HK-2 (cell line): Measurements from ENCODE around the gene OR2T6.
"Not testable (repeated sequence)": the region's sequence is repeated elsewhere in the genome, so short reads cannot be mapped to it uniquely, and the experiment has no call there.

ENCODE experiments used
- DNase-seq: peaks from one replicate; pipeline ENCODE4 v3.0.0-alpha.2; 2018; ENCODE audit not compliant: unreplicated experiment

The OR2T6 gene, protein sequence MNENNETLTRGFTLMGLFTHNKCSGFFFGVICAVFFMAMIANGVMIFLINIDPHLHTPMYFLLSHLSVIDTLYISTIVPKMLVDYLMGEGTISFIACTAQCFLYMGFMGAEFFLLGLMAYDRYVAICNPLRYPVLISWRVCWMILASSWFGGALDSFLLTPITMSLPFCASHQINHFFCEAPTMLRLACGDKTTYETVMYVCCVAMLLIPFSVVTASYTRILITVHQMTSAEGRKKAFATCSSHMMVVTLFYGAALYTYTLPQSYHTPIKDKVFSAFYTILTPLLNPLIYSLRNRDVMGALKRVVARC

DNA sequence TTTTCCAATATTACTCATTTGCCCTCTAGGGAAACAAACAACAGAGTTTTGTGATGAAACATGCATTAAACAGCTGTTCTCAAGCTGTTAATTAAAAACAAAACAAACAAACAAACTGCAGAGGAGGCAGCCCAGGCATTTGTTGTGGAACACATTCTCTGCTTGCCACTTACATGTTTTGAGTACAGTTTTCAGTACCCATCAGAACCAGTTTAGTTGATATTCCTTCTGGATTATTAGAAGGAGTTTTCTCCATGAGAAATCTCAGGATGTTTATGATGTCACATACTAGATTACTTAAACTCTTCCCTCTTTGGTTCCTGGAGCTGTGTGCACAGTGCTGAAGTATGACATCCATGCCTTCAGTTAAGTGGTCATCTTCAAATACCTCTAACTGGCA lies at the start of gene OR2T6:
TSS of gene OR2T6 (plus strand) at position 301 of the 400 bp plus-strand sequence. CDS start 11,863 bp downstream, outside the sequence.
- no peak for DNase-seq

DNA sequence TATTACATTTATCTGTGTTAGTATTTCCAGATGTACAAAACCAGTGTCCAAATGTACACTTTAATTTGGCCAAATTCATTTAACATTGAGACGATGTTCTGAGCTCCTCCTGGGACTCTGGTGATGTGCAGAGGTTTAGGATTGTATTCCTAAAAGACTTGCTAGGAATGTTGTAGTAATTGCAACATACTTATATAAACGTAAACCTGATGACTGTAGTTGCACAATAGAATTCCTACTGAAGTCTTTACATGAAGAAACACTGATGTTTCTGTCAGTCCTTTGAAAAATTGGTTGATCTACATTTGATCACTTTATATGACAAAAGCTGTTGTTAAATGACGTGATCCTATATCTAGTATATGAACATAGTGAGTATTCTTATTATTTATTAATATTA lies 32.1 kb upstream of the OR2T6 start:
- no peak for DNase-seq

DNA sequence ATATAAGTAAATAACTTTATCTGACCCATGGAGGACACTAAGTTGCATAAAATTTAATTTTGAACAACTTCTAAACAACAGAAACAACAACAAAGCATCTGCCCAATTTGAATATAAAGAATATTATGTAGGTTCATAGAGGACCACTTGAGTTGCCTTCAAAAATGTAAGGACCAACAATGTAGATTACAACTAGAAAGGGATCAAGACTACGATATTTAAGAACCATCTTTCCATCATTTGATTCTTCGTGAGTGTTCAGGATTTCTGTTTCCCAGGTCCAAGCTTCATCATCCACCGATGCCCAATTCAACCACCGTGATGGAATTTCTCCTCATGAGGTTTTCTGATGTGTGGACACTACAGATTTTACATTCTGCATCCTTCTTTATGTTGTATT lies 27.1 kb upstream of the OR2T6 start, which contains the start of gene OR14C36:
TSS of gene OR14C36 (plus strand) at position 301 of the 400 bp plus-strand sequence. CDS start at position 301, 0 bp downstream.
- DNase-seq = no peak

DNA sequence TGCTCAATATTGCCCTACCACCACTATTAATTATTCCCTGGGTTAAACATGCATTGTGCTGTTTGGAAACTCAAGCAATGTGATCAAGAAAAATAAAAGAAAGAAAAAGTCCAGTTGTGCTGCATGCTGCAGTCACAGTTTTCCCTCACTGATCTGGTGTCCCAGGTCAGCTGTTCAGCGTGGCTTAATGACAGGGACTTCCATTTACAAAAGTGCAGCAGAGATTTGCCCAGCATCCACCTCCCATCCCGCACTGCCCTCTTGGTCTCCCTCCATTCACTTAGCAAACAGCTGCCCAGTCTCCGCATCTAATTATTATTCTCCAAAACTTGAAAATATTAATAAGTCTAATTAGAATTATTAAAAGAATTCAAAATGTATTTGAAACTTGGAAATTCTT lies 16.1 kb upstream of the OR2T6 start:
- no peak for DNase-seq

DNA sequence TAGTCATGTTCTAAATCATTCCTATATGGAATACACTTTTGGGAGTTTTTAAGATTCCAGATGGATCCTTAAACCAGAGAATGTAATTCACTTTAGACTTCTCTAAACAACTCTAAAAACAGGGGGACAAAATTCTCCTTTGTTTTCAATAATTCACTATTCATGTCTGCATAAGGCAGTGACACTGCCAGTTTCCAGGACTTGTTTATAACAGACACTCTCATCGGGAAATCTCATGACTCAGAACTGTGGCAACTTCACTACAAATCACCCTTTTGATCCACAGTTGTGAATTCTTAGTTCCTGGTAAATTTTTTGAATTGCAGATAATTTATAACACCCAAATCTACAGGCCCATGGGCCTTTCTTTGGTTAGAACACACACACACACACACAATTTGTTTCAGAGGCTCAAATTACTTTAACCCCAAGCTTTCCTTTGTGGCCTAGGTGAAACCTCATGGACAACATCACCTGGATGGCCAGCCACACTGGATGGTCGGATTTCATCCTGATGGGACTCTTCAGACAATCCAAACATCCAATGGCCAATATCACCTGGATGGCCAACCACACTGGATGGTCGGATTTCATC lies 14.3 kb upstream of the OR2T6 start, which contains the start of gene OR2T4:
TSS of gene OR2T4 (plus strand) at position 545 of the 595 bp plus-strand sequence. CDS start at position 545, 0 bp downstream.
- DNase-seq = no peak

DNA sequence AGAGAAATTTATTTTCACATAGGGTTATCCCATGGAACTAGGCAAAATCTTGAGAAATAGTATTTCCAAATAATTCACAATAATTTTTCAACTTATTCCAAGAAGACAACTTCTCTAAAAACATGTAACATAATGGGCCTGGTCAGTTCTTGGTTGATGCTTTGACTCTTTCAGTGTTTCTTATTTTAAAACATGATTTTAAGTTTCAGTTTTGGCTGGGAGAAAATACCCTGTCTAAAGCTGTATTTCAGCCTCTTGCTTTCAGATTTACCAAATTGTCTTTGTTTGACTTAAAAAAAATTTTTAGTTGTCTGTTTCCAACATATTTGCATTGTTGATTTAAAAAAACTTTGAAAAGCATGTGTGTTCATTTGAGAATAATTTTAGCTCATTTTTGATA lies 8.9 kb upstream of the OR2T6 start:
- no peak for DNase-seq

DNA sequence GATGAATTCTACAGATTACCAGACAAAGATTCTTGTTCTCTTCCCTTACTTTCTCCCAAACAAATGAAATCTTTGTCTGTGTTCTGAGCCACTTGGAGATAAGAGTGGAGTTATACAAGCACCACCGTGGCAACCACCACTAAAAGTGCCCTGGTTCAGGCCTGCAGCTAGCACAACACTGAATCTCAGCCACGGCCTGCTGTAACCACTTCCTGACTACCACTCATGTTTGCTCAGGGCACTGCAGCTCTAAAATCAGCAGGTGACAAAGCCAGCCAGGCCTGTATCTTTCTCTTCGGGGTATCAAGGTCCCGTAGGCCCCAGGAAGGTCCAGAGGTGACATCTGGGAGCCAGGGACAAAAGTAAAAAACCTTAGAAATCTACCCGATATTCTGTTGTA lies 3.2 kb upstream of the OR2T6 start:
- DNase-seq = no peak

DNA sequence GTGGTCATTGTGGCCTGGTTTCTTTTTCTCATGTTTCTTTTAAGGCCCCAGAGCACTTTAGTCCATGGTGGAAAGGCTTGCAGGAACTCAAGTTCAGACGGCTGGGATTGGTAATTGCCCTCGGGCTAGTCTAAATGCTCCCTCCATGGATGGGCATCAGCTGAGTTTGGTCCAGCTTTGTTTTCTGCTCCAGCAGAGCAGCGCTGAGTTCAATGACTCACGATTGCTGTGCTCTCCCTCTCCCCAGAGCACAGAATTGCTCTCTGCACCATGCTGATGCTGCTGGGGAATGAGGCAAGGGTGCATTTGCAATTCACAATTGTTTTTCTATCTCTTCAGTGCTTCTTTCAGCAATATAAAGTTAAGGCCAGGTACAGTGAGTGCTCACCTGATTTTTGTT lies 1.8 kb upstream of the OR2T6 start:
- no peak for DNase-seq

DNA sequence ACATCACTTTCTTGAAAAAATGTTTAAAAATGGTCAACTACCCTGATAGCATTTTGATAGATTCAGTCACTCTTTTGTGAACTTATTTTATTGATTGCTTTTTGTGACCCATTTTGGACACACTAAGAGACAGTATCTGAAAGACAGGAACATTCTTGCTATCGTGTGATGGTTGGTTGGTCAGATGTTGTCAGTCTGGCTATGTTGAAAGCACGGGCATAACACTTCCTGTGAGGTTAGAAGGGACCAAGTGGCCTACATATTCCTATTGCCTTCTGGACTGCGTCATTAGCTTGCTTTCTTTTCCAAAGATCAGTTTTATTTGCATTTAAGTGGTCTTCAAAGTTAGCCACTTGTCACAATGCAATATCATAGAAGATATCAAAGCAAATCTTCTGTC lies 1.4 kb downstream of the OR2T6 start:
- DNase-seq = no peak

DNA sequence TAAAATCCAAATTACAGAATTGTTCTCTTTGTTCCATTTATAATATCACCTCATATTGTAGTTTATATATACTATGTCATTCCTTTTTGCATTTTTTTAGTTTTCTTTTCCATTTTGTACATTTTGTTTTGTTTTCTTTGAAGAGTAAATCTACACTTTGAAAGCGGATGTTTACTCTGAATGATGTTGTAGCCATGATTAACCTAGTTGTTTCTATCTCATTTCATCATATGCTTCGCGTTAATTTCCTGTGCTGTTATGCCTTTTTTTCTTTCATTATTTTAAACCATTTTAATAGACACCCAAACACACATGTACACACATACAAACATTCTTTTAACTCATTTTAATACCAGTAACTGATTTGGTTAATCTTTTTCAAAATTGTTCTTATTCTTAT lies 5.3 kb downstream of the OR2T6 start:
- no peak for DNase-seq

DNA sequence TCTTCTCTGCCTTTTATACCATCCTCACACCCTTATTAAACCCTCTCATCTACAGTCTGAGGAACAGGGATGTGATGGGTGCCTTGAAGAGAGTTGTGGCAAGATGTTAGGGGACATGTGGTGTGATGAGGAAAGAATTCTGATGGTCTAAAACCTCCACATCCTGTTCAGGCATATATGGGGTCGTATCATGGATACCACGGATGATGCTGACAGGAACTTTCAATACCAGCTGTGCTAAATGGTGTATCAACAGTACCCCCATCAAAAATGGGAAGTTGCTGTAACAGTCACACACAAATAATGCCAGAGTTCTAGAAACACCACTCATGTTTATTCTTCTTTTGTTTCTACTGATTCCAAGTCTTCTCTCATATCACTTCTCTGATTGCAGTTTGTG lies 12.9 kb downstream of the OR2T6 start:
- no peak for DNase-seq

DNA sequence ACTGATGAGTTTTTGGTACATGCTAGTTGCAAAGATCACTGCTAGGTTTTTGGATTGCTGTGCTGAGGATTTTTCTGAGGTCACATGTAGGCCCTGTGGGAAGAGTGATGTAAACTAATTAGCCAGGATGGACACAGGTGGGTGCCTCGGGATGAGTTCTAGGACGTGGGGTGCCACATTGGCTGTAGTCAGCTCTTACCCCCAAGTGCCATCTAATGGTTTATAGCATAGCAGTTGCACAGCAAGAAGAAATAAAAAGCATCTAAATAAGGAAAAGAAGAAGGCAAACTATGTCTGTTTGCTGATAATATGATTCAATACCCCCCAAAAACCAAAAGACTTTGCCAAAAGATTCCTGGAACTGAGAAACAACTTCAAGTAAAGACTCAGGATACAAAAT lies 17.5 kb downstream of the OR2T6 start:
- no peak for DNase-seq

DNA sequence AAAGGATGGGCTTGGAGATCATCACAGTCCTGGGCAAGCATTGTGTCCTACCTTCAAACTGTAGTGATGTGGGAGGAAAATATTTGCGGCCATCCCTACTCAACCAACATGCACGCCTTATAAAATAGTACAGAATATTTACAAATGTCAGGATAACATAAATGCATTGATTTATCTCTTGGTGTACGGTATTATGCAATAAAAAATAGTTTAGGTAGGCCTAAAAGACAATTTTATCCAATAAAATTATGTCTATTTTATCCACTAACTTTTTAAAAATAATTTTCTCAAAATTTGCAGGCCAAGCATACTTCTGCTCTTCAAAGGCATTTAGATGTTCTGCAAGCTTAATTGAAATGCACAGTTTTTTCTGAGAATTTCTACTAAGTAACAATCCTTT lies 27.2 kb downstream of the OR2T6 start, which contains the start of gene OR2T1:
TSS of gene OR2T1 (plus strand) at position 301 of the 400 bp plus-strand sequence. CDS start 3,100 bp downstream, outside the sequence.
- no peak for DNase-seq

DNA sequence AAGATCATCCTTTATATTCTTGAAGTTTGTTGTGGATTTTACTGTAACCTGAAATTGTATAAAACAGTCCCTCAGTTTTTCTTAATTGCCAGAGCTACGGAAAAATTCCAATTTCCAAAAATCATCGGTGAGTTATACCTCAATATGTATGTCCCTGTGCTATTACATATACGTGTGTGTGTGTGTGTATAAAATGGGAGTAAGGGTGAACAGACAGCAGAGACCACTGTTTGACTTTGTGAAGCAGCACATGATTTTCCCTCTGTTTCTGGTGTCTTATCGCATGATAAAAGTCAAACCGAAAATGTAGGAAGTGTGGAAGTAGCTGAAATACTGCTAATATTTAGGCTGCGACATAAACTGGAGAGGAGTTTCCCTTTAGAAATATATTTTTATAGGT lies 28.5 kb downstream of the OR2T6 start:
- no peak for DNase-seq

DNA sequence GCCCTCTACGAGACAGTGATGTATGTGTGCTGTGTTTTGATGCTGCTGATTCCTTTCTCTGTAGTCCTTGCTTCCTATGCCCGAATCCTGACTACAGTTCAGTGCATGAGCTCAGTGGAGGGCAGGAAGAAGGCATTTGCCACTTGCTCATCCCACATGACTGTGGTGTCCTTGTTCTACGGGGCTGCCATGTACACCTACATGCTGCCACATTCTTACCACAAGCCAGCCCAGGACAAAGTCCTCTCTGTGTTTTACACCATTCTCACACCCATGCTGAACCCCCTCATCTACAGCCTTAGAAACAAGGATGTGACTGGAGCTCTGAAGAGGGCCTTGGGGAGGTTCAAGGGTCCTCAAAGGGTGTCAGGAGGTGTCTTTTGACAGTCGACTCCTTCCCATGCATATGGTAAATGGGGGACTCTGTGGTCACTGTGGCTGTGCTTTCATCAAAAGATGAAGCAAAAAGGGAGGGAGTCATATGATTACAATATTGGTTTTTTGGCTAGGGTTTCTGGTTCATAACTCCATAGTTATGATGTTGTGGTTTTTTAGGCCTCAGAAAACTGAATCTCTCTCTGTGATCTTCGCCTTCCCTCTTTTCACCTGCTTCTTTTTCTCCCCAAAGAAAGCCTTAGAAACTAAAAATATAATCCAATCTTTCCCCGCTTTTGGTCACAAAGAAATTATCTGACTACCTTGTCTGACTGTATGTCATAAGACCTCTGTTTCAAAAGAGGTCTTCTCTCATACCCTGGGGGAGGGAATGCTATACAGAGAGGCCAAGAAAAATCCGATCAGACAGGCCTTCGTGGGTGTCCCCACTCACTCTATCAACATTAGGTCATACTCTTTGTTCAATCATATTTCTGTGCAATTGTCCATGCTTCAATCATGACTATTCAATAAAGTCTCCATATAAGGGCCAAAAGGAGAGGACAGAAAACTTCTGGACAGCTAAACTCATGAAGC lies 31.5 kb downstream of the OR2T6 start:
- DNase-seq = no peak

DNA sequence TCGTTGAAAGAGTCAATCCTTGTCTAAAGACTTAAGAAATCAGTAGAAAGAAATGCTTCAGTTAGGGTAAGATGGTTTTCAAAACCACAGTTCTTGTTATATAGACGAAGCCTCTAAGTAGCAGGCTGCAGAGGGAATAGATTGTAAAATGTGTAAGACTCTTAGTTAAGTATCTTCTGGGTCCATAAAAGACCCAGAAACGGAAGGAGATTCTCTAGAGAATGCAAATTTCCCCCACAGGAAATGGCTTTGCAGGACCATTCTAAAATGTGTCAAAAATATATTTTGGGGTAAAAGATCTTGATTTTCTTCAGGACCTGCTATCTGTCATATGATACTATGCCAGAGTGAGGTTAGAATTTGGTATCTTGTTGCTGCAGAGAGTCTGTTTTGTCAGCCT lies 40.7 kb downstream of the OR2T6 start:
- DNase-seq = no peak

DNA sequence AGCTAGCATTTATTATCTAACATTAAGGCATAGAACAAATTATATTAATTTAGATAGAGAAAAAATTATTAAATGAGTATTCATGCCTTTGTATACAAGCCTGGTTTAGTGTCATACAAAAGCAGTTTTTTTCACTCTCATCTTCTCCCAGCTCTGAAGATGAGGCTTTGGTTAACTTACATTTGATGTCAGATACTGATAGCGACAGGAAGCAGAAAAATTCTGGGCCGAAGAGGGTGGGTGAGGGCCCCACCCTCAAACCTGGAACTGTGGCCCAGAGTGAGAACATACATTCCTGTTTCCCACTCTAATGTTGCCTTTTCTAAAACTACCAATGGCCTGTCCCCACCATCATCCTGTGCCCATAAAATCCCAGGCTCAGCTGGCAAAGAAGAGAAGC lies 42.3 kb downstream of the OR2T6 start:
- no peak for DNase-seq

DNA sequence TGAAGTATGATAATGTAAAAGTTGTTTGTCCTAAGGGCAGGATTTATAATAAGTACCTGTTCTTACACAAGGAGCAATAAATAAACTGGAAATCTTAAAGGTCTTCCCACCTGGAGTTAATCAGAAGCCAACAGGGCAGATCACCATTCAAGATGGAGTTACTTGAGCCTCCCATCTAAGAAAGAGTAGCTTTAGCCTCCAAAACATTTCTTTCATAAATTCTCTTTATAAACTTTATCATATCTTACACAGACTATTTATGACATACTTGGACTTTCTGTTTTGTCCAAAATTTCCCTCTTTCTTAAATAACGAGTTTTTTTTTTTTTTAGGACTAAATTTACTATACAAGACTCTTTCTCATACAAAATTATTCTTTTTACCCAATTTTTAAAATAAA lies 45.8 kb downstream of the OR2T6 start:
- DNase-seq = peak; percentile 2

DNA sequence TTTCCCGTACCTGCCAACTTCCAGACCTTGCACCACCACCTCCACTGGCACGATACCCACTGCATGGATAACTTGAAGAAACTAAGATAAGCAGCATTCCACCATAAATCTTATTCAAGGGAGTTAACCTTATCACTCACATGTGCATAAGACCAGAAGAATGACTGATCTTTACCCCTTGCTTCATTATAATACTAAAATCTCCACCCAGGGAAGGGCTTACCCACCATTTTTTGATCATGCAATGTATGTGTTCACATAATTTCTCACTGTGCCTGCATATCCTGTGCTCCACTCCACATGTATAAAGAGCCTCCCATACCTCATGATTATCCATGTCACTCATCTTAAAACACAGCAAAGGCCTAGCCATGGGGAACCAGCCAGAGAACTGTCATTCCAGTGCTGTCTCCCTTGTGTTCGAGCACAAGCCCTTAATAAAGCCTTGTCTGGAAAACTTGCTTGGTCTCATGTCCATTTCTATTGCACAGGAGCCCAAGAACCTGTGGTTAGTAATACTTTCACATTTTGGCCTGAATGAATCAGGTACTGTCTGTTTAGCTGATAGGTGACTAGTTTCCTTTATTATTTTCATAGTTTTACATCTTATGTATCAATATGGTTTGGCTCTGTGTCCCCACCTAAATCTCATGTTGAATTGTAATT lies 52.1 kb downstream of the OR2T6 start:
- DNase-seq = not testable (repeated sequence)

DNA sequence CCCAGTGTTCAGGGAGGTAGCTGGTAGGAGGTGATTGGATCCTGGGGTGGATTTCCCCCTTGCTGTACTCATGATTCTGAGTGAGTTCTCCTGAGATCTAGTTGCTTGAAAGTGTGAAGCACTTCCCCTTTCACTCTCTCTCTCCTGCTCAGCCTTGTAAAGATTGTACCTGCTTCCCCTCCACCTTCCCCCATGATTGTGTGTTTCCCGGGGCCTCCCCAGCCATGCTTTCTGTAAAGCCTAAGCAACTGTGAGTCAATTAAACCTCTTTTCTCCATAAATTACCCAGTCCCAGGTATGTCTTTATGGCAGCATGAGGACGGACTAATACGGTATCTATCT lies 52.6 kb downstream of the OR2T6 start:
- DNase-seq = not testable (repeated sequence)

DNA sequence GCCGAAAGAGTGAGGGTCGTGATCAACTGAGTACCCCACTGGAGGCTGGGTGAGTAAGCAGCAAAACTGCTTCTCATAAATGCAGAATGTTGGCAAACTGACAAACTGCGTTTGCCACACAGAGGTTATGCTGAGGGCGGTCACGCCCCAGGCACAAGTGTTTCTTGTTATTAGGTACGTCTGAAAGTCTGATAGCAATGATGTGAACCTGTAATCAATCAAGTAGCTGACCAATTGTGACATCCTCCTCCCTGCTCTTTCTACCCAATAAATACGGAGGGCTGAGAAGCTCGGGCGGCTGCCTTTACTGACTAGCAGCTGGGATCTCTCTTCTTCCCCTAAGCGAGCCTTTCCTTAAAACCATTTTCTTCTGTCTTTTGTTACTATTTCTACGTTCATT lies 56.1 kb downstream of the OR2T6 start:
- not testable (repeated sequence) for DNase-seq

DNA sequence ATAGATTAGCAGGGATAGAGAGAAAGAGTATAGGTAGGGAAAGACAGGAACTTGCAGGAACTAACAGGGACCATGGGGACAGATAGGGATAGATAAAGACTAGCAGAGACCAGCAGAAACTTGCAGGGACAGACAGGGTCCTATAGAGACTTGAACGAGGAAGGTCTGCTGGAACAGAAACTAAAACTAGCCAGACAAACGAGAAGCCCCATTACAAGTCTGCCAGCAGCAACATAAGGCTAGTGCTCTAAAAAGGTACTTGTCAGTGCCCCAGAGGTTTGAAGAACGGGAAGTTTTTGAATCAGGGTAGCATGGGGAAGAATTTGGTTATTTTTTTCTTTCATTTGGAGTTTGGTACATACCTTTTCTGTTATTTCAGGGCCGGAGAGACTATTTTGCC lies 56.7 kb downstream of the OR2T6 start:
- not testable (repeated sequence) for DNase-seq
